GM19239 (cell line): ENCODE measurements around the gene KAT6B.
A peak's percentile ranks its signal among the peaks of the same experiment; 100 is the strongest.

ENCODE experiments used
- DNase-seq: peaks from one replicate; pipeline ENCODE4 v3.0.0; 2011; ENCODE audit warnings: low spot score; ENCODE audit not compliant: insufficient read length
- FAIRE-seq: peaks from 2 replicates; lab custom pipeline; 2011; peaks lifted over from hg19 to GRCh38; lab: Jason Lieb, UNC

KAT6B gene

DNA sequence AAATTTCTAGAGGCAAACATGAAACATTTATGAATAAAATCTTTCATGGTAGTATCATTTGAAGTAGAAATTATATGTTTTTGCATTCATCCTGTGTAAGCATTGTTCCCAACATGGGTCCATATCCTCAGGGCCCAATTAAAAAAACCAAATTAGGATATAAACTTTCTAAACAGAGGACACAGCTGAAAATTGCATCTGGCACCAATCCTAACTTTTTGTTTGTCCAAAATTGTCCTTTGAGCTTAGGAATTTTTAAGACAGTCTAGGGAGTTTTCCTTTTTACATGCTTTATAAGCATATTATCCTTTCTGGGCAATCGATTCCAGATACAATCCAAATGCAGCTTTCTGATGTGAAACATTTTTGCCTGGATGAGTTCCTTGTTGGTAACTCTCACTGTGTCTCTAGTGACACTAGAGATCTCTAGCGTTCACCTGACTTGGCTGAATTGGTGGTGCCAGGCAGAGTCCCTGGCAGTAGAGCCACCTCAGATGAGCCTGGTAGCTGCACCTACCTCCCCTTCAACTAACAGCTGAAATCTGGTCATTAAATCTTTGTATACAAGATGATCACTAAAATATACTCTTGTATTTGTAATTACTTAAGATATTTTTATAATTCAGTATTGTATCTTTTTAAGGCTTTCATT is 147.5 kb downstream of the KAT6B start:
- no peak for FAIRE-seq
- no peak for DNase-seq

DNA sequence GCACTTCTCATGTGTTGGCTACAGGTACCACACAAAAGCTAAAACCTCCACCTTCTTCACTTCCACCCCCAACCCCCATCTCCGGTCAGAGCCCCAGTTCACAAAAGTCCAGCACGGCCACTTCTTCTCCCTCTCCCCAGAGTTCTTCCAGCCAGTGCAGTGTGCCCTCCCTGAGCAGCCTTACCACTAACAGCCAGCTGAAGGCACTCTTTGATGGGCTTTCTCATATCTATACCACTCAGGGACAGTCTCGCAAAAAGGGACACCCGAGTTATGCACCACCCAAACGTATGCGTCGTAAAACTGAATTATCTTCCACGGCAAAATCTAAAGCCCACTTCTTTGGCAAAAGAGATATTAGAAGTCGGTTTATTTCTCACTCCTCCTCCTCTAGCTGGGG is 149.4 kb downstream of the KAT6B start:
- DNase-seq: no peak

DNA sequence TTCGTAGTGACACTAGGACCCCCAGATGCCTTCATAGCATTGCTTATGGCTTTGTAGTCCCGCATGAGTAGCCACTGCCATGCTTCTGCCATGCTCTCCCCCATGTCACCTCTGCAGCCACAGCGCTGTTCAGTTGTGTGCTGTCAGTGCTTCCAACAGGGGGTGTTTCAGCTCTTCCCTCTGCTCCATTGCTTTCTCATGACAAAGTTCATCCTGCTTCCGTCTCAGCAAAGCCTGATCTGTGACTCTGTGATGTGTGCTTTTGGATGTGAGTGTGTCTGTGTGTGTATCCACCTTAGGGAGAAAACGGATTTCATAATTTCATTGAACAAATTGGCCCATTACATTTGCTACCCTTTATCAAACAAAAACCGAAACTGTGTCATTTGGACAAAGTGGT is 150.2 kb downstream of the KAT6B start:
- DNase-seq (no peak), FAIRE-seq (peak; percentile 88)

More for the DNA sequence above, 149.4 kb downstream of the KAT6B start:
- no peak for FAIRE-seq

DNA sequence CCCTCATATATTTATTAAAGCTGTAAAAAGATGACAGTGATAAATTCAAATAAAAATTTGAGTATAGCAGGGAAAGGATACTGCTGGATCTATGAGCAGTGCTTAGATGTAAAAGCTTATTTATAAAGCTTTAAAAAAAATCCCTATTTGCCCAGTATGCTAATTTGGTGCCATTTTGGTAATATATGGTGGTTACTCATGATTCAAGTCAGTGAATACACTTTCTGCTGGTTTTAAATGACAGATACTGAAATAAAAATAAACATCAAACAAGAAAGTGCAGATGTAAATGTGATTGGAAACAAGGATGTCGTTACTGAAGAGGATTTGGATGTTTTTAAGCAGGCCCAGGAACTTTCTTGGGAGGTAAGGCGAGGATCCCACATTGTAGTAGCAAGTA is 150.7 kb downstream of the KAT6B start:
- DNase-seq (no peak), FAIRE-seq (peak; percentile 18)

DNA sequence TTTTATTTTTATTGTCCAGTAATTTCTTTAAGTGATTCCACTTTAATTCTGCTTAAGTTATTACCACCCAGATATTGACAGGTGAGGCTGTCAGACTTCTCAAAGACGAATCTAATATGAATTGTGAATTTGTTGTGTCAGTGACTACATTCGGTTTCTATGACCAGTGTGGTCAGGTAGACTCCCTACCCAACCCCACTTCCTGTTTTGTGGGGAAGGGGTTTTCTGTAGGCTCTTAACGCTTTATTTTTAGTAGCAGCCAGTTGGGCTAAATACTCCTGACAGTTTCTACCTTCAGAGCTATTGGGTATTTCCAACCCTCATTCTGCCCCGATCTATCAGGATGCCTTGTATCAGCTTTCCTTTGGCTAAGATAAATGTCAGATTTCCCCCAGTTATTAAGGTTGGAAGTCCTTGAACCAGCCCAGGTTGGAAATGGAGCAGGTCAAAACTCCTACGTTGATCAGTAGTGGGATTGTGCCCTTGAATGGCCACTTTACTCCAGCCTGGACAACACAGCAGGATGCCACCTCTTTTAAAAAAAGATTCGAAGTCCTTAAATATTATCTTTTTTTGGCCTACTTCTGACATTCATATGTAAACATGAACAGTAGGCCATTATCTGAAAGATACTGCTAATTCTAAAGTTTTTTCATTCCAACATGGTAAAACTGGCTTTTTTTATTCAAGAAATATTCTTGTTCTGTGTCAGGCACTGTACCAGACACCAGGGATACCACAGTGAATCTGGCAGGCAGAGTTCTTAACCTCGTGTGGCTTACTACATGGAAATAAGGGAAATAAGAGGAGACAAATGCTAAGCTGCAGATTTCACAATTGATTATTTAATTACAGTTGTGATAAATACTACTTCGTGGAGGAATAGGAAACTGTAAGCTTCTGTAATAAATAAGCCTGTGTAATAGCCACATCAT is 151.8 kb downstream of the KAT6B start:
- FAIRE-seq: peak; percentile 97
- DNase-seq: peak; percentile 36

DNA sequence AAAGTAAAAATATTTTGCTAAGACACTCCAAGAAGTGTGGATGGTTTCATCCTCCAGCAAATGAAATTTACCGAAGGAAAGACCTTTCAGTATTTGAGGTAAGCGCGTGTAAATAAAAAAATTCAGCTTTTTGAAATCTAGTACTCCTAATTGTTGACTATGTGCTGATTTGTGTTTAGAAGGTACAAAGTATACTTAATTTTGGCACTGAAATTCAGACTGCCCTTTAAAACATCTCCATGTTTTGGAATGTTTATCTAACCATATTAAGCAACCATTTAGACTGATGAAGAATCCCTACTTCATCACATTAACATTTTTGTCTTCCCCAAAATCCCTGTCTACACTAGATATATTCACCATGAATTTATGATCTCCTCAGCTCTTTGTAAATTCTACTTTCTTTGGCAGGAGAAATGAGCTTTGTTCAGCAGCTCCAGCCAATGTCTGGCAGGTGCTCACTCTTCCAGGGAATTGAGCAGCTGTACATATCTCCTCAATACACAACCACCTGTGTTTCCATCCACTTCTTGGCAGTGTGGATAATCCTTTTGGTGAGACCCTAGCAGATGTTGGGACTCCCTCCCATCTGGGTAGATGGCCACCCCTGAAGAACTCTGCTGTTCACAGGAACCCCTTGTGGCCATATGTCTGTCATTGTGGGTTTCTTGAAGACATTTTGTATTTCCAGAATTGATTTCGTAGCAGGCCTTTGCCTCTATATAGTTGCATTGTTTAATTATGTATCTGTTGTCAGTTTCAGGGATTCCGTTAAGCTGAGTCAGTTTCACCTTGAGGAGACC is 155.6 kb downstream of the KAT6B start:
- DNase-seq: no peak
- FAIRE-seq: no peak

DNA sequence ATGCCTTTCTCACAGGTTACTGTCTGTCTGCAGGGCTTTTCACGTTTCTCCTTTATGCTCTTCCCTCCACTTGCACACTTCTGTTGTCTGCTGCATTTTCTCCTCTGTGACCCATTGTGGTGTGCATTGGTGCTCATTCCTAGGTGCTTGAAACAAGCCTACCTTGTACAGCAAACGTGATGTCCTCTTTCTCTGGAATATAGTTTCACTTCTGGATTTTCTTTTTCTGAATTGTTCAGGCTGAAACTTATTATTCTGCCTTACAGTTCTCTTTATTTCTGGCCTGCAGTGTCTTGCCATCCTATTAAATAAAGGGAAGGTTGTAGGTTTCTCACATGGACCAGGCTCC is 156.2 kb downstream of the KAT6B start:
- peak; percentile 90 for FAIRE-seq

DNA sequence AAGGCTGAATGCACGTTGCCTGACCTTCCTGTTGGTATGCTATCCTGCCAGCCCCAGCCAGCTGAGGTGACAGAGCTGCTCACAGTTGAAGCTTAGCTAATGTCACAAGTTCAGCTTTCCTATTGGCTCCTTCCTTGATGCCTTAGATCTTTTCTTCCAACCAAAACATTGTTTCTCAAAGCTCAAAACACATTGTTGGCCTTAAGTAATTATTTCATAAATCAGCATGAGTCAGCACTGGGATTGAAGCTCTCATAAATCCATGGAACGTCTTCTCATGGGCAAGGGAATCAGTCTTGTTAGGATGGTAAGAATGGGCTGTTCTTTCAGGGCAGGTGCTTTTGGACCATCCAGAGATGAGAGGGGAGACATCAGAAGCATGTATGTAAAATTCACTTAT is 157.0 kb downstream of the KAT6B start:
- DNase-seq (no peak), FAIRE-seq (no peak)

More for the DNA sequence above, 156.2 kb downstream of the KAT6B start:
- DNase-seq: no peak

DNA sequence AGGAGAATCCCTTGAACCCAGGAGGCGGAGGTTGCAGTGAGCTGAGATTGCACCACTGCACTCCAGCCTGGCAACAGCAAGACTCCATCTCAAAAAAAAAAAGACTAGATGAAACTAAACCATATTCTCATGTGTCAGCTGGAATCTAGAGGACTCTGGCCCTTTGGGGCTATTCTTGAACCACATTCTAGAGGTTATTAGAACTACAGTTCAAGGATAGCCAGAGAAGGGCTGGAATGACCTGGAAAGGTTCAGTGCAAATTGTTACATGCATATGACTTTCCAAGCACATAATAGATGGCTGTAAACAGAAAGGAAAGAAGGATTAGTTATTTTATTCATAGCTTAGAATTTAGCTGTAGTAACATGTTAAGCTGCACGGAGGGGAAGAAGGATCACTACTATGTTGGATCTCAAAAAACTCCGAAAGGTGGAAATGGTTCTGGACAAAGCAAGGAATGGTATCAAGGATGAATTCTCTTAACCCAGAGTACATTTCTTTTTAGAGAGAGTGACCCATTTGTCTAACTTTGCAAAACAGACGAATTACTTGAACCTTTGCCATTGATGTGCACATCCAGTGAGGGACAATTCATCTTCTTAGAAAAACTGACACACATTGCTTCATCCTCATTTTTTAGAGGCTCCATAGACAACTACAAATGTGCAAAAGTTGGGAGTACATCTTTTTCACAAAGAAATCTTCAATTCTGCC is 161.1 kb downstream of the KAT6B start:
- no peak for FAIRE-seq
- DNase-seq: no peak

DNA sequence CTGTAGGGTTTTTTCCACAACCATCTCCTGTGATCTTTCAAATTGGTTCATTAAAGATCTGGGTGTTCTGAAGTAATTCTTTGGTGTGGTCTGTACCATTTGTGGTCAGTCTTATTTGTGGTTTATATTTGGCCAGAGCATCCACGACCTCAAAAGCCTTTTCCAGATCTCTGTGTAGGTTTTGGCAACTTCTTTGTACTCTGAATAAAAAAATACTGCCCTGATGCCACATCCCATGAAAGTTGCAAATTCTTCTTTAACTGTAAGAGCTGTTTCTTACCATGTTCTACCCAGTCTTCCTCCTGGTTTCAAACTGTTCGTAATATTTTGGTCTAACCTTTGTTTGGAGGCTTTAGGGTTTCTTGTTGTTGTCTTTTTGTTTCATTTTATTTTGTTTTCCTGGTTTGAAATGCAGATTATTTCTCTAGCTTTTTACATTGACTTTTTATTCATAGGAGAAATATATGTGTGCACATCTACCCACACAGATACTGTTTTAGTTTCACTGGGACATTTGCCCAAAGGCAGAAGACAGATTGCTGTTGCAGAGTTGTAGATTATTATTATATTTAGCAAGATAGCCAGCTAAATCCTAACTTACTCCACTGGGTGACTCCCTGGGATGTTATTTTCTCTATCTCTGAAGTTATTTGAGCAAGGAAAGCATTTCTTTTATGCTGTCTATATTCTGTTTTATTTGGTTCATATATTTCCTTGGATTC is 161.8 kb downstream of the KAT6B start:
- DNase-seq (no peak), FAIRE-seq (peak; percentile 26)

DNA sequence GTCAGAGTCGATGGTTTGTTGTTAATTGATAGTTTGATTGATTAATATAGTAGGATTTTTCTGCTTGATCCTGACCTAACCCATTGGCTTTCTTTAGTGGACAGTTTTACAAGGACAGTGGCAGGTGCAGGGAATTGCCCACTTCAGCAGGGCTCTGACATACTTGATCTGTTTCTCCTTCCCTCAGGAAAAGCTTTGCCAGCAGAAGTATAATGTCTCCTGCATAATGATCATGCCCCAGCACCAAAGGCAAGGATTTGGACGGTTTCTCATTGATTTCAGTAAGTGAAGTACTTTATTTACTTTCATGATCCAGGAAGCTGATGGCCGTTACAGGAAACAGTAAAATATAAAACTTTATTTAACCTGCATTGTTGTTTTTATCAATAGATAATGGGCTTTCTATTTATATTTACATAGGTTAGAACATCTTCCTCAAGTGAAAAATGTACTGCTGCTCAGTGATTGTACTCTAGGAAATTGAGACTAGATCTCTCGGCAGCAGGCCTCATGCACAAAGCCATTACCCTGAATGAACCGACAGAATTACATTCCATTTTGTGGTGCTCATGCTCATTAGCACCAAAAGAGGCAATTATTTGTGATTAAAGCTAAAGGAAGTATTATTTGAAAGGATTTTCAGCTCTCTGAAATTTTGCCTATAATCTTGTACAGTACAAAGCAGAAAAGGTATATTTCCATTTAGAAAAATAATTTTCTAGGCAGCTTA is 162.6 kb downstream of the KAT6B start:
- FAIRE-seq (no peak), DNase-seq (no peak)

DNA sequence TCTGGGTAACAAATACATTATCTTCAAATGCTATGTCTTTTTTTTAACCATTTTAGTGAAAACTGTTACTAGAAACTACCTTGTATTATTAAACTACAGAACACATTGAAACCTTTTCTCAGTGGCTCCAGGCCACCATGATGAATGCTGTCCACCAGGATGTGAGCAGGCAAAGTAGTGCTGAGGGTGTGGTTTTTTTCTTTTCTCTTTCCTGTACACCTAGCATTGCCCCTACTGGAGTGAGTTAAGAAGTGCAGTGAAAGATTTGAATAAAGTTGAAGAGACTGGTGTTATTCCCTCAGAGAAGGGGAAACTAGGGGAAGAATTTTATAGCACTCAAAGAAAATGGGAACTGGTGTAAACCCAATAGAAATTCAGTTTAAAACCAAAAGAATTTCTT is 165.0 kb downstream of the KAT6B start:
- DNase-seq: no peak
- FAIRE-seq: peak; percentile 66

DNA sequence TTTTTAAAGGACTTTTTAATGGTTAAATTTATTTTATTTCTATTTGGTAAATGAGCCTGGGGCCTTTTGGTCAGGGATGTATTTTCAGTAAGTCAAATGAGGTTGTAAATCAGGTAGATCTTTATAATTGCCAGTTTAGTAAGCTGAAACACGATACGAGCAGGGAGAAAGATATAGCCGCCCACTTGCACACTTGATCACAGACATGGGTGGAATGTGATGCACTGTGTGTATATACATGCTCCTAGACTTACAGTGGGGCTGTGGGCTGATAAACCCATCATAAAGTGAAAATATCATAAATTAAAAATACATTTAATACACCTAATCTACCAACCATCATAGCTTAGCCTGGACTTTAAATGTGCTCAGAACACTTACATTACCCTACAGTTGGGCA is 165.7 kb downstream of the KAT6B start:
- DNase-seq (no peak), FAIRE-seq (peak; percentile 56)

DNA sequence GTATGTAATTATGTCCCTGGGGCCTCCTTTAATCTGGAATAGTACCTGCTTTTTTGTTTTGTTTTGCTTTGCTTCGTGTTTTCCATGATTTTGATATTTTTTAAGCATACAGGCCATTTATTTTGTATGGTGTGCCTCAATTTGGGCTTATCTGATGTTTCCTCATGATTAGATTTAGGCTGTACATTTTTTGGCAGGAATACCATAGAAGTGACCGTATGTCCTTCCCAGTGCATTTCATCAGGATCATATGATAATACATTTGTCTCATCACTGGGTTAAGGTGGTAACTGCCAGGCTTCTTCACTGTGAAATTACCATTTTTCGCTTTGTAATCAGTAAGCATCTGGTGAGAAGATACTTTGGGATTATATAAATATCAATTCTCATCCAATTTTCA is 167.2 kb downstream of the KAT6B start:
- peak; percentile 68 for FAIRE-seq
- no peak for DNase-seq

DNA sequence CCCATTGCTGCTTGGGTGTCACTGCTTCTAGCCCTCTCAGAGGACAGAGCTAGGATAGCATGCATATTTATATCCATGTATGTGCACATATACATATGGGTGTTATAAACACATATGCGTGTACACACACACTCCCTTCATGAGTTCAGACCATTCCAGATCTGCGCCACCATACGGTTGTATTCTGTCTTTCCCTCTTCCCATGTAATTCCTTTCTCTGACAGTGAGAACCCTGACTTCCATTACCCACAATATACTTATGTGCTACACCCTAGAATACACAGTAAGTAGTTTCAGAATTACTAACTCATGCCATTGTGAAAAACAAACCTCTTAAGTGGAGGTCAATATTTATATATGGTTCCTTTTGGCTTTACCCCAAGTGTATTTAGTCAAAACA is 168.5 kb downstream of the KAT6B start:
- FAIRE-seq: peak; percentile 31
- no peak for DNase-seq

DNA sequence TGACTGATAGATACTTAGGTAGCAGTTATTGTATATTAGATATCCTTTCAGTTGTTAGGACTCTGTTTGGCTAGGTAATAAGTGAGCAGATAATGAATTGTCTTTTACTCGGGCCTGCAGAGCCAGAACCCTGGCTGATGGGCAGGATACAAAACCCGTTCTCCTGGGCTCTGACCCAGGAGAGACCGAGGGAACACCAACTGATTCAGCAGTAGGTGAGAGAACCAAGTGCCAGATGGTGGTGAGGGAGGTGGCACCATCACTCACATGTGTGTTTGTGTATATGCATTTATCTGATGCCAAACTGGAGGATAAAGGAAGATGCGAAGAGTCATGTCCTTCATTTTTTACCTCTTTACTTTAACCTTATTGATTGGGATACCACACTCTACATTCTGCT is 169.4 kb downstream of the KAT6B start:
- DNase-seq: no peak
- FAIRE-seq: no peak

DNA sequence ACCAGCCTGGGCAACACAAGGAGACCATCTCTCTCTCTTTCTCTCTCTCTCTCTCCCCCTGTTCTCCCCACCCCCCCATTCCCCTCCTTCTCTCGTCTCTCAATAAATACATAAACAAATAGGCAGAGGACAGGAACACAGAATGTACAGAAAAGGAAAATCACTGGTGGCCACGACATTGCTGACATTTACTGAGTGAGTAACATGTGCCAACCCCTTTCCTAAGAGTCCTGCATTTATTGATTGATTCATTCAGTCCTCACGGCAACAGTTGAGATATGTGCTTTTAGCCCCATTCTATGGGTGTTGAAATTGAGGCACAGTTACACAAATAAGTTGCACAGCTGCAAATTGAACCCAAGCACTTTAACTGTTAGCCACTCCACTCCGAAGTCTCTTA is 170.8 kb downstream of the KAT6B start:
- DNase-seq (no peak), FAIRE-seq (no peak)

DNA sequence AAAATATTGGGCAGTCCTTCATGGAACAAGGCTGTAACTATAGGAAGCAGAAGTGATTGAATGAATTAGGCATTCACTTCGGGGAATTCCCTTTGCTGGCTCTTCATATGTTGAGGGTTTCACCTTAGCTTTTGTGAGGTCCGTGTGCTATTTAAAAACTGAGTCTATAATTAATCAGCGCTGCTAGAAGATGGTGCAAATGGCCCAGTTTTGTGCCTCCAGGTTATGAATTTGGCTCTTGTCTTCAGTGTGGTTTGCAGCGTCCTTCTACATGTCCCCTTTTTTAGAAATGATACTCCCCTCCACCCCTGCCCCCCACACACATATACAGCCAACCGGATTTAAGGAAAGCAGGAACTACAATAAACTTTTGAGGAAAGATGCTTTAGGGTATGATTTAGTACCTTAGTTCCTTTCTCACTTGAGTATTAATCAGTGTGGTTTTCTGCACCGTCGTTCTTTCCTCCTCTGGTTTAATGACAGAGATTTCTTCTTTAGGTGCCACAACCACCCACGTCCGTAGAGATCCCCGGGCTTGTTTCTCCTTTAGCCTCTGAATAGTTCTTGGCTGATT is 174.4 kb downstream of the KAT6B start:
- peak; percentile 91 for FAIRE-seq

More for the DNA sequence above, 174.4 kb downstream of the KAT6B start:
- peak; percentile 38 for DNase-seq
